Stimulated activated CD4-positive, alpha-beta T cell treated with anti-CD3 and anti-CD28 coated beads, Interleukin-1b, Interleukin-23, amount 100 ng/mL, for 24 hours (primary cell): ENCODE results near the gene UGT2B7.

Experiments
- DNase-seq, 4 experiments: peaks; one replicate each; pipeline ENCODE4 v3.0.0-alpha.2; 2020; ENCODE audit warnings: low read depth in 4 of 4, low spot score in 1 of 4

Gene UGT2B7

DNA sequence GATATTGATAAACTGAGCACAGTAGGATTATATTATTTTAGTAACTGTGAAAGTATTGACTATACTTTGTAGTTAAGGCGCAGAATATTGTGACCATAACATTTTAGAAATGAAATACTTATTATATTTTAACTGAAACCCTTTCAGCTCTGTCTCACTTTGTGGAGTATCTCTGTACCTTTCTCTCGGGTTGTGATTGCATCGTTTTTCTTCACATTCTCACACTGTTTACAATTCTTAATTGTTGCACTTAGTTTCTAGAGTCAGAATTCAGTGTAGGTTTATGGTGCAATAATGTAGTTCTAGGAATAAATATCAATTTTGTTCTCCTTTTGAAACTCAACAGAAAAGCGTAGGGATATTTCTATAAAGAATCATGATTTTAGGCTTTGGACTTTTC, 57.7 kb downstream of the UGT2B7 start:
- DNase-seq: no peak

GRCh38 chr4:69156913-69157312, 60.6 kb downstream of the UGT2B7 start:
- DNase-seq: no peak
